Measurements from ENCODE around the gene ENDOG.

GRCh38 chr9:128809036-128809599 is 9.2 kb upstream of the ENDOG start:
- TF ChIP-seq CTCF (IDR thresholded peaks at IDR 0.05): no peak
- no peak for TF ChIP-seq POLR2A (IDR thresholded peaks at IDR 0.05)
- no peak for TF ChIP-seq POLR2AphosphoS5 (IDR thresholded peaks at IDR 0.05)

Data from breast epithelium (tissue), 3 donors.